ELR (cell line): ENCODE results near the gene EEFSEC.

Experiments
- DNase-seq: peaks from one replicate; pipeline ENCODE4 v3.0.0-alpha.2; 2015; ENCODE audit warnings: low read depth

The EEFSEC gene

DNA sequence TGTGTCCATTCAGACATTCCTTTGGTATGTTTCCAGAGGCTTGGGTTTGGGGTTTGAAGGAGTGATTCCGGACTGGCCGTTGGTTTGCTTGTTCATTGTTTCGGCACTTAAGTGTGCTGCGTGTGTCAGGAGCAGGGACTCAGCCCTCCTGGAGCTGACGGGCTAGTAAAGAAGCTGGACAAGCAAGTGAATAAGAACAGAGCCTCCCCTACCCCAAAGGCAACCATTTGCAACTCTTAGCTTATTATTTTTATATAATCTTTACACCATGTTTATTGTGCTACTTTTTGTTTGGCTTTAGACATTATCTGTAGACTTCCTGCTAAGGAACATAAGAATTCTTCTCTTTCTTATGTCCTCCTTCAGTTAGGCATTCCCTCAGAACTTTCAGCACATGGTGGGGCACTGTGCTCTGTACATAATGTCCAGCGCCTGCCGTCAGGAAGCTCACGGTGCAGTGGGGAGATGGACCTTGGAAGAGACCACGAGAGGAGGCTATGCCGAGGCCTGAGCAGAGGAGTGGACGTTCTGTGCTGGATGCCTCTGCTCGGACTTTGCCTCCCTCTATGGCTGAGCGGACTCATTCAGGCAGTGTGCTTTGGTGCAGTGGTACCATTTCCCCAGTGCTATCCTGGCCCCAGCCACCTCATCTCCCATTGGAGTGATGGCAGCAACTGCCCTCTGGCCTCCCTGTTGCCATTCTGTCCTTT lies 65.4 kb downstream of the EEFSEC start:
- DNase-seq: no peak

DNA sequence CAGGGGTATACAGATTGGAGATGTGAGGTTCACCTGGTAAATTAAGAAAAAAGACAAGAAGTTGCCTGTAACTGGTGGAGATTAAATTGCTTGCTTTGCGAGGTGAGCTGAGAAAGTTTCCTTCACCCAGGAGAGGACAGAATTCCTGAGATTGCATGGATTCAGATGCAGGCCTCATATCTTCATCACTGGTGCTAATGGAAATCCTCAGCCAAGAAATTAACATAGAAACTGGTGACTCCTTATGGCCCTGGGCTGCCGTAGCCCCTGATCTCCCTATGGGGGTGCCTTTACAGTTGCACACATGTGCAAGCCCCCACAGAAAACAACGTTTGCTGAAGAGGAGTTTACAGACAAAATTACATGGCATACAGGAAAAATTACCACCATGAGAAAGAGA lies 68.0 kb downstream of the EEFSEC start:
- no peak for DNase-seq

DNA sequence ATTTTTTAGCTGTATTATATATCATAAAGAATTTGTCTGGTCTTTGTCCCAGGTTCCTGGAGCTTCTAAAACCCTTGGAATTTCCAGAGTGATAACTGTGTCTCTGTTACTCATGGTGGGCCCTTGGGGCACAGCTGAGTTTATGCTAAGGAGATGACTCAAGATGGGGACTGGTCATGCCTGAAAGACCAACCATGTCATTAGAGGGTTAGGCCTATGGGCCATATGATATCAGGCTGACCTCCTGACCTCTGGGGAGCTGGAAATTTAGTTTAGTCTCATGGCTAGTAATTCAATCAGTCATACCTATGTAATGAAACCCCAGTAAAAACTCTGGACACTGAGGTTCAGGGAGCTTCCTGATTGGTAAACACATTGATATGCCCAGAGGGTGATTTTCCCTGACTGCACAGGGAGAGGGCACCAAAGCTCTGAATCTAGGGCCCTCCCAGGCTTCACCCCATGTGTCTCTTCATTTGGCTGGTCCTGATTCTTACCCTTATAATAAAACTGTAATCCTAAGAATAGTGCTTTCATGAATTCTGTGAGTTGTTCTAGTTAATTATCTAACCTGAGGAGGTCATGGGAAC lies 69.6 kb downstream of the EEFSEC start:
- DNase-seq: peak; percentile 74

DNA sequence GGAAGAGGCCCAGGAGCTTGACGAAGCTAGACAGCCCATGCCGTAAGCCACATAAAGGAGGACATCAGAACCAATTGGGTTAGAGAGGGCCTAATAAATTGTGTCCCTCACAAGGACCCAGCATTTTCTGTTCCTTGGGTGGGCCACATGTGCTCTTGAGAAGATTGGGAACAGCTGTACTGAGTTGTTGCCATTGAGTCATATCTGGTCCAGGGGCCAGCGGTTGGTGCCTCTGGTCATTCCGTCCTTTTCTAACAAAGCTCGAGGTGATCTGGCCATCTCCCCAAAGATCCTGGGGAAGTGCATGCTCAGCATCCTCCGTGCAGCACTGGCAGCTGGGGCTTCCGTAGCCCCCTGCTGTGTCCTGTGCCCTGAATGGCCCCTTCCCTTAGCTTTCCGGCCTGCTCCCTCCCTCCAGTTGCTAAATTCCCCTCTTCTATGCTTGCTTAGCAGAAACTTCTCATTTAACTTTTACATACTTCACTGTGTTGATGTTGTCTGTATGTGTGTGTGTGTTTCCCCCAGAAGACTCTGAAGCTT lies 73.0 kb downstream of the EEFSEC start:
- no peak for DNase-seq

DNA sequence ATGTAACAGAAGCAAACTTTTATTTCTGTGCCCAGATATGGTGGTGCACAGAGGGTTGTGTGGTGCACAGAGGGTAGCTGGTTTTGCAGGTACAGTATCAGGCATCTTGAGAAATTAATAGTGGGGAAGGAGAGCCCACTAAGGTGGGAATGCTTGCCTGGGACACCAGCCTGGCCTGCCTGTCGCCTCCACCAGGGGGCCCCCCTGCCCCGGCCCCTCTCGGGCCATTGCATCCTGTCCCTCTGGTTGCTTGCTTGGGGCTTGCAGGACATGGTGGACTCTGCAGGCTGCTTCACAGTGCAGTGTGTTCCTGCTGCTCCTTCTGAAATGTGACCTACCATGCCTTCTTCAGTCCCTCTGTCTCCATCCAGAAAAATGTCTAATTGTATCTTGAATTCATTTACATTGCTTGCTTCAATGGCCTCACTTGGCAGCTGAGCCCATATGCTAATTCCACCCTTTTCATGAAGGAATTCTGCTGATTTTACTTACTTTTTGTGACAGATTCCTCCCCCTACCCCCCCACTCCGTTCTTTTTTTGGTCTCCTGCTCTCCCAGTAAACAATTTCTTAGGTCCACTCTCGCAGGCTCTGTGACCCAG lies 73.6 kb downstream of the EEFSEC start:
- peak; percentile 62 for DNase-seq

DNA sequence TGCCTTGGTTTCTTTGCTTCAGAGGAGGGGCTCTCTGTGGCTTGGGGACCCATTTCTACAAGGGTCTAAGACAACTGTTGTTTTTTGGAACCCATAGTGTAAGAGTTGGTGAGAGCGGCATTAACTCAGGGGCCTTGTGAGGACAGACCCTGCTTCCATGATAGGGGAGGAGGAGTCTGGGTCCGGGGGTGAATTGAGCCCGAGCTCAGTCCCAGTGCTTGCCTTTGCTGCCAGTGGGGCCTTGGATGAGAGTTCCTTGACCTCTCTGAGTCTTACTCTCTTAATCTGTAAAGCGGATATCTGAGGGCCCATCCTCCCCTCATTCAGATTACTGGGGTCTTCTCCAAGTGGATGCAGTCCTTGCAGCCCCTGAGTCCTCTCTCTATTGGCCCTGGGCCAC lies 74.2 kb downstream of the EEFSEC start:
- no peak for DNase-seq

DNA sequence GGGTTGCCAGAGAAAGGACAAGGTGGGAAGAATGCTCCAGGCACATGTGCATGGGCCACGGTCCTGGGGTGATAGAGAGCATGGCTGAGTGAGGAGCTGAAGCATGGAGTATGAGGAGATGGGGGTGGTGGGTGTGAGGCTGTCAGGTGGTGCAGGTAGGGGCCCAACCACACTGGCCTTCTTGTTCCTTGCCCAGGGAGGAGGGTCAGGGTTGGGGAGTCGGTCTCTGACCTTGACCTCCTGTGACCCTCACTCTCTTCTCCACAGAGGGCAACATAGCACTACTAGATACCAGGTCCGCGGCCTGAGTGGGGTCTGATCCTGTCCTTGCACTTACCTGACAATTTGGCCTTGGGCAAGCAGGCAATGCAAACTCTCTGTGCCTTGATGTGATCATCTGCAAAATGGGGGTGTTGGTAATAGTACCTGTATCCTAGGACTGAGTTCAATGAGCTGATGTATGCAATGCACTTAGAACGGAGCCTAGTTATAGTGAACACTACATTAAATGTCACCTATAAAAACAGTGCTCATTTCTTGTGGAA lies 75.2 kb downstream of the EEFSEC start:
- no peak for DNase-seq

DNA sequence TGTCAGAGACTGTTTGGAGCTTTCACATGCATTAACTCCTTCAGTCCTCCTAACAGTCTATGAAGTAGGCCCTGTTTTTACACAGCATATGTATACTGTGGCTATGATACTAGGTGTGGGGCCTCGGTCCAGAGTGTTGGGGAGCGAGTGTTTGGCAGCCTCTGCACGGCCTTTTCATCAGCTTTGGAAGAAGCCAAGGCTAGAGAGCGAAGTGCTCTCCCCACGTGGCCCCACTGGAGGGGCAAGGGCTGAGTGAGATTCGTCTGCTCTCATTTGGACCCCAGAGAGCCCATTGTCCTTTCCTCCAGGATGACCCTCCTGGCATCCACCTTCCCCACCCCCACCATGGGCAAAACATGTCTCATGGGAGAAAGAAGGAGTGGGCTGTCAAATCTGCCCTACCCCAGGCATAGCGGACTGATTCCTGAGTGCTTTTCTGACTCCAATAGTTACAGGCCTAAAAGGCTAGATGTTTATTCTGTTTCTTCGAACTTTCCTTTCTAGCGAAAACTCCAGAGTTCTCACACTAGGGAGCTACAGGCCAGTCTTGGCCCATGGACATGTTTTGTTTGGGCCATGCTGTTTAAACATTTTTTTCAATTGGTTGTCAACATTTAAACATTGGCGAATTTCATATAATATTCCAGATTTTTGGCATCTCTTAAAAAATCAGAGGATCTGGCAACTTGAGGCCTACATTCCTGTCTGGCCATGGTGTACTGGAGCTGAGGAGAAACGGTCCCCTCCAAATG lies 76.0 kb downstream of the EEFSEC start:
- DNase-seq: no peak

DNA sequence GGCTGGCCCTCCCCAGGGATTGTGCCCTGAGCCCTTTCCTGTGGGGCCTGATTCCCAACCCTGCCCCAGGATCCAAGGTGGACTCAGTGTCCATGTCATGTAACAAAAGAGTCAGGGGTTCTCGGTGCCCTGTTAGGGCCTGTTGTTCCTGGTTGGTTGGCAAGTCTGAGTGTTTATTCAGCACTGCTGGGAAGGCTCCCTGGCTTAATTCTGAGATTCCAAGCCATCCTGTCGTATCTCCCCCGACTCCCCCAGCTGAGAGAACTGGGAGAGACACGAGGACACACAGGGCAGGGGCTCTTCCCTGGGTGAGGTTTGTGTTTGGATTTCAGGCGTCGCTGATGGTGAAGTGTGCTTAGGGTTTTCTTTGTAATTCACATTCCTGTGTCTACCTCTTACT lies 78.3 kb downstream of the EEFSEC start:
- DNase-seq: no peak

DNA sequence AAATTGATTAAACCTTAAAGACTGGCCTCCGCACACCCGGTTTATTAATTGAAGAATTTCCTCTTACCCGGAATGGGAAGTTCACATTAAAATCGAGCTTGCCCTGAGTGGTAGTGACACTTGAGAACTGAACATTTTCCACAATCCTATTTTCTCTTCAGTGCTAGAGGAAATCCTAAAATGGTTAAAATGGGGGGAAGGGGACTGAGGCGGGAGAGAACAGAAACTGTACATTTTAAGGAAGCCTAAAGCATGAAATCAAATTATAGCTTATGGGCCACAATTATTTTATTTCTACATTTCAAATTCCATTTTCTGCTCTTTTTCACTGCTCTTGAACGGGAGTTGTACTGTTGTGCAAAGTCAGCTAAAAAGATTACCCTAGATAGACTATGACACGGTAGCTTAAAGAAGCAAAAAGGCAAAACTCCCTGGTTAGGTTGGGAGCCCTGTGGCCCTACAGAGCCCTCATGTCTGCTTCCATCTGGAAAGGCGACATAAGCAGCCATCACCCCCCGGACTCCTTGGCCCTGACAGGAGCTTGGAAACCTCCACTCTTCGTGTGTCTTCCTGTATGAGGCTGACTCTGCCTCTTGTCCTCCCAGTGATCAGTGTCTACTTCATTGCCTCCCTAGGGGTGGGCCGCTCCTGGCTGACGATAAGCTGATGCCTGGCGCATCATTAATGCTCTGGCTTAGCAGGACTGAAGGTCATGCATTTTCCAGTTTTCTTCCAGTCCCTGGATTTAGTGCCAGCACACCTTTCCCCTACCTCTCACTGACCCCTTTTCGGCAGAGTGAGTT lies 79.3 kb downstream of the EEFSEC start:
- no peak for DNase-seq

DNA sequence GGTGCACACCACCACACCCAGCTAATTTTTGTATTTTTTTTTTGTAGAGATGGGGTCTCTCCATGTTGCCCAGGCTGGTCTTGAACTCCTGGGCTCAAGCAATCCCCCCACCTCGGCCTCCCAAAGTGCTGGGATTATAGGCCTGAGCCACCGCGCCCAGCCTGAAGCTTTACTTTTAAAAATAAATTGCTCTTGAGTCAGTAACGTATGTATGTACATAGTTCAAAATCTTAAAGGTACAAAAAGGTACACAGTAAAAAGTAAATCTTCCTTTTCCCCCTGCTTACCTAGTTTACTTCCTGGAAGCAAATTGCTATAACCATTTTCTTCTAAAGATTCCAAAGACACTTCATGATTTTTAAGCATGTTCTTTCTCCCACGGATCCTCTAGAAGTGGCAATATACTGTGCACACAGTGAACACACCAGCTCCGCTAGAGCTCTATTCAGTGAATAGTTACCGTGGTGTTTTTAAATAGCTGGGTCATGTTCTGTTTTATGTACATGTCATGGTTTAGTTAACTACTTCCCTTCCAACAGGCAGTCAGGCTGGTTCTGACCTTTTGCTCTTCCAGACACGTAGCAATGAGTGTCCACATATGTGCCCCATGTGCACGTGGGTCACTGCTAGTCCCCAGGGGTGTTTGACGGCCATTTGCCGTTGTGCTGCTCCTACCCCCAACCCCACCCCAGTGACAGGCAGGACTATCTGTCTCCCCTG lies 82.1 kb downstream of the EEFSEC start:
- peak; percentile 10 for DNase-seq

DNA sequence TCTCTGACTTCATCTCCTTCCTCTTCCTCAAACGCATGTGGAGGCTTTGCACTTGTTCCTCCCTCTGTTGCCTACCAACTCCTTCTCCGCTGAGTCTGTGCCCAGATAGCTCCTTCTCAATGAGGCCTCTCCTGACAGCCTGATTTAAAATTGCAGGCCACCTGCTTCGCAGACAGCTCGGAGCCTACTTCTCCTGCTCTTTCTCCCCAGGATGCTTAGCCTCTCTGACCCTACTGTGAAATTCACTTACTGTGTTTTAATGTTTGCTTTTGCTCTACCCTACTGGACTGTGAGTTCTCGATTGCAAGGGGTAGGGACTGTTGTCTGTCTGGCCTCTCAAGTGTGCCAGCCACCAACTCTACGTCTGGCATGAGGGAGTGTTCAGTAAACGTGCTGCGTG lies 83.4 kb downstream of the EEFSEC start:
- DNase-seq: no peak

DNA sequence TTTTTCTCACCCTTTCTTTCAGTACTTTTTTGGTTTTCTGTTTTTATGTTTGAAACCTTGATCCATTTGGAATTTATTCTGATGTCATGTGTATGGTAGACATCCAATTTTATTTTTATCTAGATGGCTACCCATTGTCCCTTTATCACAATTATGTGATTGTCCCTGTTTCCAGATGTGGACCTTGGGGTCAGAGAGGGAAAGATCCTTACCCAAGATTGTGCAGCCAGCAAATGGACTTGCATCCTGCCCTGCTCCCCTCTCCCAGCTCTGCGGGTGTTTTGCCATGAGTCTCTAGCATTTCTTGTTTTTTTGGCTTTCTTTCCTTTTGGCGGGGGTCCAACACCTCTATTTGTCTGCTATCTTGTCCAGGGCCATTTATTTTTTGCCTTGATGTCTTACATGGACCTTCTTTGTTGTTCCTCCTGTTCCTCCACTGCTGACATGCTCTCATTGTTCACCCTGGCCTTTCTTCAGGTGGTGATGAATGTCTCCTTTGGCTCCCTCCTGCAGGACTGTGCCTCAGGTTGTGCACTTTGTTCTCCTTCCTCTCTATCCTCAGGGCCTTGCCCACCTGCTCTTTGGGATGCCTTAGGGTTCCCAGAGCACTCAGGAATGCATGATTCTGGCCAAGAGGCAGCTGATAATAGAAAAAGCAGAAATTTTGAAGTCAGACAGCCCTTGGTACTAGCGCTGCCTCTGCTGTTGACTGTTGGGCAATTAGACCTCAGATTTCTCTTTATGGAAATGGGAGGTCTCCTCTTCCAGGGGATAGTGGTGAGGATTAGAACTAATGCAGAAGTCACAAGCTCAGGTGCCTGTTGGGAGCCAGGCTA lies 84.3 kb downstream of the EEFSEC start:
- DNase-seq: no peak

DNA sequence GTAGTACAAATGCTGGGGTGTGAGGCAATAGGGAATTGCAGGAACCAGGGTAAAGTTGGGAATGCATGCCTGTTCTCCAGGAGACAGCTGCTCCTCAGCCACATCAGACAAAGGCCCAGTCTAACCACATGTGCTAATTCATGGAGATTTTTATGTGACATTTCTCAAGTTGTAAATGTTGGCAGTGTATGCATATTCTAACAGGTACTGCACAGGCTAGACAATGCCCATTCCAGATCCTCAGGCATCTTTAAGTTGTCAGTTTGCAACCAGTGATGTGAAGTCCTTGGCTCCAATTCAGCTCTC lies 84.9 kb downstream of the EEFSEC start:
- DNase-seq: no peak

DNA sequence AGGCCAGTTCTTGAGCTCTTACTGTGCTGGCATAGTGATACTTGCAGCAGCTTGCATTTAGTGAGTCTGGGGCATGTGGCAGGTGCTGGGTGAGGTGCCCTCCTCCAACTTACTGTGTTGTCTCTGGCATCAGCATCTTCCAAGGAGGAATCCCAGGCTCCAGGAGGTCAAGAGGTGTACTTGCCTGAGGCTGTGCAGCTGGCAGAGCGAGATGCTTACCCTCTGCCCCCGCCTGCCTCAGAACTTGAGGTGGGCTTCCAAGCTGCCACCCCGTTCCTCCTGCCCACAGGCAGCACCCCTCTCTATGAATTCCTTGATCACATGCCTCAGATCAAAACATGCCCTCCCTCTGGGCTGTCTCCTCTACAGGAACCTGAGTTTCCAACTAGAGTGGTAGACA lies 86.0 kb downstream of the EEFSEC start:
- no peak for DNase-seq

DNA sequence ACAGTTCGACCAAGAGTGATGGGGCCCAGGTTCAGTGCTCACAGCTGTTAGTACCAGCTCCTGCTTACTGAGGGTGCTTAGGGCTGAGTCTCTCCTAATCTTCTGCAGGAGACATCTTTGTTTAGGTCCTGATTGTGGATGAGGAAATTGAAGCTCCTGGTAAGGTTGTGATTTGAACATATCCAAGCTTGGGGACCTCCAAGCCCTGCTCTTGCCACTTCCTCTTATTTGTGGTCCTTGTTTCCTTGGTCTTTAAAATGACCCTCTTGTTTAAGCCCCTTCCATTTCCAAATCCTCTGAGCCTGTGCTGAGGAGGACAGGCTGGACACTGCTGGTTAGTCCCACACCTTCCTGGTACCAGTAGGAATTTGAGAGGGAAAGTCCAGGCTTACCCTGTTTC lies 87.0 kb downstream of the EEFSEC start:
- no peak for DNase-seq

DNA sequence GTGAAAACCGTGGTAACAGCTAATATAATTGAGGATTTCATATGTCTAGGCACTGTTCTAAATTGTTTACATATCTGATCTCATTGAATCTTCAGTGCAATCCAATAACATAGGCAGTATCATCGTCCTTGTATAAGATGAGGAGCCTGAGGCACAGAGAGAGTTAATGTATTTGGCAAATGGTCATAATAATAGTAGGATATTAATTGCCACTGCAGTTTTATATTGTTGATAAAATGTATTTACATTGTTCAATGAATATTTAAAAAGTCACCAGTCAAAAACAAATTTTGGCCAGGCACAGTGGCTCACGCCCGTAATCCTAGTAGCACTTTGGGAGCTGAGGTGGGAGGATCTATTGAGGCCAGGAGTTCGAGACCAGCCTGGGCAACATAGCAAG lies 88.5 kb downstream of the EEFSEC start:
- DNase-seq: no peak

DNA sequence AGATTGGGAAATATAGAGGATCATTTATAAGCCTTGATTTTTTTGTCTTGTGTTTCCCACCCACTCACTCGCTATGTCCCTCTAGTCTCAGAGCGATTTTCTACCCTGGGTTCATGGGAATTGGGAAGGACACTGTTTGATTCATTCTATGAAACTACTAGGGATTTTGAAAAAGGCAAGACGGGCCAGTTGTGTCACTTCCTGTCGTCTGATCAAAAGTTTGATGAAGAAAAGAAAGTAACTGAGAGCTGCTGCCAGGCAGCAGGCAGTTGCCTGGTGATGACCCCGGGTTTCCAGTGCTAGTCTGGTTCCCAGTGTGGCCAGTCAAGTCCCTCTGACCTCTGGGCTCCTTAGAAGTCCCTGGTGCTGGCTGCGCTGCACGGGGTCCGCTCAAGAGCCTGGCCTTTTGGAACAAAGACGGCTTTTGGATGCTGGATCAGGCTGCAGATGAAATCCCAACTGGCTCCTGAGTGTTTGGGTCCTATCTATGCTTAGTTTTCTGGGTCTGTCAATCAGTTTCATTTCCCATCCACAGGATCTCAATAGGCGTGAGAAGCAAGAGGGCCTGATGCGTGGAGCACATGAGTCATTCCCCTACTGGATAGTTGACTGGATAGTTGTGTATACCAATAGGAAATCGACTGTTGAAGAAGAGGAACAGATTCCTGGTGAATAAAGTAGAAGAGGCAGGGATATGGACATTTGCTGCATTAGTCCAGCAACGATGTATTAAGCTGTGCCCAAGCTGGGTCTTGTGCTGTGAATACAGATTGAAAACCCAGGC lies 89.7 kb downstream of the EEFSEC start:
- peak; percentile 28 for DNase-seq
